ENCODE measurements around the gene TMC6.
"Not testable (repeated sequence)": the region's sequence is repeated elsewhere in the genome, so short reads cannot be mapped to it uniquely, and the experiment has no call there.

Gene TMC6, protein sequence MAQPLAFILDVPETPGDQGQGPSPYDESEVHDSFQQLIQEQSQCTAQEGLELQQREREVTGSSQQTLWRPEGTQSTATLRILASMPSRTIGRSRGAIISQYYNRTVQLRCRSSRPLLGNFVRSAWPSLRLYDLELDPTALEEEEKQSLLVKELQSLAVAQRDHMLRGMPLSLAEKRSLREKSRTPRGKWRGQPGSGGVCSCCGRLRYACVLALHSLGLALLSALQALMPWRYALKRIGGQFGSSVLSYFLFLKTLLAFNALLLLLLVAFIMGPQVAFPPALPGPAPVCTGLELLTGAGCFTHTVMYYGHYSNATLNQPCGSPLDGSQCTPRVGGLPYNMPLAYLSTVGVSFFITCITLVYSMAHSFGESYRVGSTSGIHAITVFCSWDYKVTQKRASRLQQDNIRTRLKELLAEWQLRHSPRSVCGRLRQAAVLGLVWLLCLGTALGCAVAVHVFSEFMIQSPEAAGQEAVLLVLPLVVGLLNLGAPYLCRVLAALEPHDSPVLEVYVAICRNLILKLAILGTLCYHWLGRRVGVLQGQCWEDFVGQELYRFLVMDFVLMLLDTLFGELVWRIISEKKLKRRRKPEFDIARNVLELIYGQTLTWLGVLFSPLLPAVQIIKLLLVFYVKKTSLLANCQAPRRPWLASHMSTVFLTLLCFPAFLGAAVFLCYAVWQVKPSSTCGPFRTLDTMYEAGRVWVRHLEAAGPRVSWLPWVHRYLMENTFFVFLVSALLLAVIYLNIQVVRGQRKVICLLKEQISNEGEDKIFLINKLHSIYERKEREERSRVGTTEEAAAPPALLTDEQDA

DNA sequence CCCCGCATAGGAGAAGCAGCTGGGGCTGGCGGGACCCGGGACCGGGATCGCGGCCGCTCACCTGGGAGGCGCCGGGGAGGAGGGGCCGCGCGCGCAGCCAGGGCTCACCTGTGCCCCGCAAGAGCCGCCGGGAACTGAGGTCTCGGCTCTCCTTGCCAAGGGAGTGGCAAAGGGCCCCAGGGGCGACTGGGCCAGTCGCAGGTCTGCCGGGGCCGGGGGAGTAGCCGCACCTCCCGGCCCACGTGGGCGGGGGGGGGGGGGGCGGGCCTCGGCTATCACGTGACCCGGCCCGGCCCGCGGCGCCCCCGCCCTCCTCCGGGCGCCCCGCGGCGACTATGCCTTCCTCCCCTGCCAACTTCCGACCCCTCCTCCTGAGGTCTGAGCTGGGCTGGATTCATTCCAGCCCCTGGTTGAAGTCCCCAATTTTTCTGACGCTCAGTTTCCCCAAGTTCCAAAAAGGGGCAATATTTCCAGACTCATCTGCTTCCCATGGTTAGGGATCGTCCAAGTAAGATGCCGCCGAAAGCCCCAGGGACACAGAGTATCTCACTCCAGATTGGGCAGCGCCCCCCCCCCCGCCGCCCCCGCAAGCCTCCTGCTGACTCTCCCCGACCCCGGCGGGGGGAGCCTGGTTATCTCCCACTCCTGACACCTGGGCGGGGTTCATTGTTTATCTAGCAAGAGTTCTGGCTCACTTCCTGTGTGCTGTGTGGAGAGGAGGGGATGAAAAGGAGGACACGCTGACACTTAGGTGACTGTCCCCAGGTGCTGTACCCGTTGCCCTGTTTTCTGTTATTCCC, at the start of gene TMC6:
TMC6 (minus strand) TSS at position 205 of the 800 bp plus-strand sequence. CDS start 1,923 bp downstream, outside the sequence.
- peak; percentile 48 for DNase-seq

DNA sequence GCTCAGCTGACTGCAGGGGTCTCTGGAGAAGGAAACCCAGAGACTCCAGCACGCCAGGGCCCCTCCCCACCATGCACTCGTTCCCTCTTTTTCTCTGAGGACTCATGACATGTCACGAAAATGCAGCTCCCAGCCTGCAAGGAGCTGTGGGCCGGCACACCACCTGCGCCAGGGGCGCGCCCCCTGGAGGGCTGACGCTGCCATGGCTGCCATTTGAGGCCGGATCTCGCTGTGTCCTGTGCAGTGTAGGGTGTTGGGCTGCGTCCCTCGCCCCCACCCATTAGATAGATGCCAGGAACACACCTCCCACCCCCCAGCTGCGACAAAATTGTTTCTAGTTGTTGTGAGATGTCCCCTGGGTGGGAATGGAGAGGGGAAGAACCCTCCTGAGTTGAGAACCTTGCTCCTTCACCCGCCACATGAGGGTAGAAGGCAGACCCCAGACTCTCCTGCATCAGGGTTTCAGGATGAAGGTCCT, 48.0 kb upstream of the TMC6 start:
- peak; percentile 61 for DNase-seq

GRCh38 chr17:78175643-78175981, 47.1 kb upstream of the TMC6 start:
- DNase-seq, result no peak

GRCh38 chr17:78174870-78175642, 46.5 kb upstream of the TMC6 start:
- no peak for DNase-seq

- no peak for DNase-seq
Measured at GRCh38 chr17:78174346-78174869, 45.9 kb upstream of the TMC6 start.

GRCh38 chr17:78173097-78173715, 44.7 kb upstream of the TMC6 start:
- no peak for DNase-seq

DNA sequence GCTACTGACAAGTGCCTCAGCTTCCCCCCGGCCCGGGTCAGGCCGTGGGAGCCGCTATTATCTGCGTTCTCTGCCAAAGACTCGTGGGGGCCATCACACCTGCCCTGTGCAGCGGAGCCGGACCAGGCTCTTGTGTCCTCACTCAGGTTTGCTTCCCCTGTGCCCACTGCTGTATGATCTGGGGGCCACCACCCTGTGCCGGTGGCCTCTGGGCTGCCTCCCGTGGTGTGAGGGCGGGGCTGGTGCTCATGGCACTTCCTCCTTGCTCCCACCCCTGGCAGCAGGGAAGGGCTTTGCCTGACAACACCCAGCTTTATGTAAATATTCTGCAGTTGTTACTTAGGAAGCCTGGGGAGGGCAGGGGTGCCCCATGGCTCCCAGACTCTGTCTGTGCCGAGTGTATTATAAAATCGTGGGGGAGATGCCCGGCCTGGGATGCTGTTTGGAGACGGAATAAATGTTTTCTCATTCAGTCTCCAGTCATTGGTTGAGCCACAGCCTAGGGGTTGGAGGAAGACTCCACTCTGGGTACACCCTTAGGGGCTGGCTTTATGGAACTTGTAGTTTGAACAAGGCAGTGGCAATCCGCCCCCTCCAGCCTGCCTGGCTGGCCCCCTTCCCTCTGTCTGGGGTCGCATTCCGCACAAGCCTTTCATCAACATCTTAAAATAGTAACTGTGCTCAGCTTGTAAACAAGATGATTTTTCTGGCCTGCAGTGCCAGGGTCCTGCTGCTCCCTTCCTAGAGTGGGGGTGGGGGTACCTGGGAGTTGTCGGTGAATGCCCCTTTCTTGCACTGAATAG, 43.9 kb upstream of the TMC6 start:
- DNase-seq, result no peak

- DNase-seq, result not testable (repeated sequence)
Measured at GRCh38 chr17:78171591-78172248, 43.2 kb upstream of the TMC6 start.

GRCh38 chr17:78170692-78171590, 42.4 kb upstream of the TMC6 start:
- no peak for DNase-seq

DNA sequence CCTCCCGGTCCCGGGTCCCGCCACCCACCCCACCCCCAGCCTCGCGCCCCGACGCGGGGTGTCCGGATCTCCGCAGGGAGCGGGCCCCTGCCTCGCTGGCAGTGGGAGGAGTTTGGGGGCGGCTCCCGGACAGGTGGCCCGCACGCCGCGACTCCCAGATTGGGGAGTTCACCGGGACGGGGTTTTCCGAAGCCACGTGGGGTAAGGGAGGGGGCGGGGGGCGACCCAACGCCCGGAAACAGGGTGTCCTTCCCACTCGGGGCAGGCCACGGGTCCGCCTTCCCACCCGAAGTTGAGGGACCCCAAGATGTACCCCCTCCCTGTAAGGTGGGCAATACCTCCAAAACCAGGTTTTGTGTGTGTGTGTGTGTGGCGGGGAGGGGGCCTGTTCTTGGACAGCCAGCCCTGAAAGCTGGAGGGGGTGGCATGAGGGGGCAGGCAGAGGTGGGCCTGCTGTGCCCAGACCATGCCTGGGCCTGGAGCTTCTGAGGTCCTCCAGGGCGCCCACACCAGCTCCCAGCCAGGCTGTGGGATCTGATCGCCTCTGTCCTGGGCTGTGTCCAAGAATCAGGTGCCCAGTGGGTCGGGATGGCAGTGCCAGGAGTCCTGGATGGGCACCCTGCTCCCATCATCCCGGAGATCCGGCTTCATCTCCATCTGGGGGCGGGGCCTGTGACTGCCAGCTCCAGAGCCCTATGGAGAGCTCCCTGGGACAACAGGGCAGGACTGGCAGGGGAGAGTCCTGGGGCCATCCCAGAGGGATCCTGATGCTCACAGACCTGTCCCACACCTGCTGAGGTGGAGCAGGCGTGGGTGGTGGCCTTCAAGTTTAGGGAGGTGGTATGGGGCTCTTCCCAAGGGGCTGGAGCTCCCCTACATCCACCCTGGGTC, 40.6 kb upstream of the TMC6 start:
- peak; percentile 32 for DNase-seq

GRCh38 chr17:78168242-78168902, 39.8 kb upstream of the TMC6 start, which contains the start of gene SYNGR2:
SYNGR2 (plus strand) TSS chr17:78168581; CDS start chr17:78168617, 36 bp downstream.
- peak; percentile 82 for DNase-seq

DNA sequence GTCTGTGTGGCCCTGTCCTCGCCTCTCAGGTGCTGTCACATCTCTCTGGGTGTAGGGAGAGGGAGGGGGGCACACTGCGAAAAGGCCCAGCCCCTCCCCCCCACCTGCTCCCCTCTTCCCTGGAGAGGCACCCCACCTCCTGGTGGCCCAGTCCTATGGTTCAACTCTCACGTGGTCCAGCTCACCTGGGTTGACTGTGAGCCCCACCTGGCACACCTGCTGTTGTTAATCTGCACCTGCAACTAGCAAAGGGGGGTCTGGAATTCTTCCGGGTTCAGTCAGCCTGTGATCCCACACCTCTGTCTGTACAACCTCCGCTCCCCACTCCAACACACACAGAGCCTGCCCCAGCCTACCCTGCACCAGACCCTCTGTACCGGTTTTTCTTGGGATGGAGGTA, 37.9 kb upstream of the TMC6 start:
- DNase-seq, result no peak

DNA sequence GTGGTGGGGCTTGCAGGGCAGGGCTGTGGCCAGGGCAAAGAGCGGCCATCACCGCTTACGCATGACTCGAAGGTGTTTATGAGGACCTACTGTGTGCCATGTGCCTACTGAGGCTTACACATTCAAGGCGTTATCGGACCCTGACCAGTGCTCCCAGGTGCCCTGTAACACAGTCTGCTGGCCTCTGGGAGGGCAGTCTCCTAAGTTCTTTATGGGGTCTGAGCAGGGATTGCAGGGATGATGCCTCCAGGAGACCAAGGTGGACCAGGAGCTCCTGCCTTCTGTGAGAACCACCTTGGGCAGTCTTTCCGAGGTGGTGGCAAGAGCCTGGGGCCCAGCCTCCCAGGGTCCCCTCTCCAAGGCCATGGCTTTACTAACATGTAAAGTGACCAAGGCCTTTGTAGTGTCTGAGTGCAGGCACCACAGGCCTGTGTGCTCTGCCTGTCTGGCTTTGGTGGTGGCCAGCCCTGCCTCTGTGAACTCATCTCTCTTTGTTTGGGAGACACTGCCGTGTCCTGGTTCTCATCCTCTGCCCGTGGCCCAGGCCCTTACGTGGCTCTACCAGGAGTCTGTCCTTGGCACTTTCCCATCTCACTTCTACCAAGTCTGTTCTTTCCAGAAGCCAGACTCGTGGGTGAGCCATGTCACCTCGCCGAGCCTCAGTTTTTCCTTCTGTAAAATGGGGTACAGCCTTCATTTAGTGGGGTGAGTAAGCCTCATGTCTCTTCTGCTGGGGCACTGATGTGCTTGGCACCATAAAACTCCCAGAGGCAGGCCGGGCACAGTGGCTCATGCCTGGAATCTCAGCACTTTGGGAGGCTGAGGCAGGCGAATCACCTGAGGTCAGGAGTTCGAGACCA, 36.4 kb upstream of the TMC6 start:
- DNase-seq, result no peak

DNA sequence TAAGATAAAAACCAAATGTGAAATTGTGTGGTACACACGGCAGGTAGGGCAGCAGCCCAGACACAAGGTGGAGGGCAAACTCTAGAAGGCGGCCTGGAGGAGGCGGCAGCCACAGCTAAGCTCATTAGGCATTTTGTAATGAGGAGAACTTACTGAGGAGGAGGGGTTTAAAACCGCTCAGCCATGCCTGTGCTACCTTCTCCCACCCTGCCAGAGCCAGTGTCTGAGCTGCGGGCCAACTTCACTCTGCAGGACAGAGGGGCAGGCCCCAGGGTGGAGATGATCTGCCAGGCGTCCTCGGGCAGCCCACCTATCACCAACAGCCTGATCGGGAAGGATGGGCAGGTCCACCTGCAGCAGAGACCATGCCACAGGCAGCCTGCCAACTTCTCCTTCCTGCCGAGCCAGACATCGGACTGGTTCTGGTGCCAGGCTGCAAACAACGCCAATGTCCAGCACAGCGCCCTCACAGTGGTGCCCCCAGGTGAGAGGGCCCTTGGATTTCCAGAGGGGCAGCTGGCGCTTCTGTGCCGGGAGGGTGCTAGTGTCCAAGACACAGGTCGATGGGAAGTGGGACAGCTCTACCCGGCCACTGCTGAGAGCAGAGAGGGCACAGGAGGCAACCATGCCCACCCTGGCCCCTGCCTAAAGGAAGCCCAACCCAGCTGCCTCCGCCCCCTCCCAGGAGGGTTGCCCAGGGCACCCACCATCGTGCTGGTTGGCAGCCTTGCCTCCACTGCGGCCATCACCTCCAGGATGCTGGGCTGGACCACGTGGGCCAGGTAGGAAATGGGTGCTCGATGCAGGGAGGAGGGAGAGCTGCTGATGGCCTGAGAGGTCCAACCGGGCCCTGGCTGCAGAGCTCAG, 35.6 kb upstream of the TMC6 start:
- DNase-seq, result no peak

GRCh38 chr17:78159575-78160158, 31.1 kb upstream of the TMC6 start:
- DNase-seq, result no peak

All from activated CD4-positive, alpha-beta T cell treated with anti-CD3 and anti-CD28 coated beads for 1 hour (primary cell).